Hypothalamus (tissue), 51 donors: ENCODE data around the gene KIAA1210.

Experiments used
- DNase-seq, 51 donors: peaks; one replicate each; lab custom pipeline; 2025; lab: John Stamatoyannopoulos, UW

Gene KIAA1210

GRCh38 chrX:119093991-119094735 lies 33.4 kb downstream of the KIAA1210 start:
- DNase-seq: no peak

GRCh38 chrX:119090627-119091026 lies 37.0 kb downstream of the KIAA1210 start:
- DNase-seq: no peak

- peak in 1 of 51 donors; percentile 0 for DNase-seq
Measured at GRCh38 chrX:119089619-119090018, 38.0 kb downstream of the KIAA1210 start.

GRCh38 chrX:119087121-119087520 lies 40.5 kb downstream of the KIAA1210 start:
- DNase-seq: no peak

- DNase-seq: no peak
Measured at GRCh38 chrX:119084766-119085165, 42.8 kb downstream of the KIAA1210 start.

- DNase-seq: no peak
Measured at GRCh38 chrX:119082278-119082677, 45.3 kb downstream of the KIAA1210 start.

GRCh38 chrX:119075270-119076025 lies 52.2 kb downstream of the KIAA1210 start:
- DNase-seq: no peak

GRCh38 chrX:119073911-119074310 lies 53.7 kb downstream of the KIAA1210 start:
- DNase-seq: no peak

- no peak for DNase-seq
Measured at GRCh38 chrX:119073200-119073905, 54.3 kb downstream of the KIAA1210 start.

GRCh38 chrX:119072744-119073143 lies 54.9 kb downstream of the KIAA1210 start, which contains the start of gene CT47C1:
TSS of gene CT47C1 (plus strand) at chrX:119072993. CDS start at chrX:119073226, 233 bp downstream.
- no peak for DNase-seq

- DNase-seq: no peak
Measured at GRCh38 chrX:119071381-119071780, 56.2 kb downstream of the KIAA1210 start.

GRCh38 chrX:119069762-119070161 lies 57.9 kb downstream of the KIAA1210 start:
- no peak for DNase-seq

- no peak for DNase-seq
Measured at GRCh38 chrX:119069128-119069527, 58.5 kb downstream of the KIAA1210 start.

GRCh38 chrX:119067023-119067739 lies 60.4 kb downstream of the KIAA1210 start:
- DNase-seq: peak in 34 of 51 donors; percentile 0 to 47 (median 12)

GRCh38 chrX:119063428-119063827 lies 64.2 kb downstream of the KIAA1210 start:
- DNase-seq: no peak

- DNase-seq: no peak
Measured at GRCh38 chrX:119062750-119063374, 64.8 kb downstream of the KIAA1210 start.

- no peak for DNase-seq
Measured at GRCh38 chrX:119055687-119056086, 71.9 kb downstream of the KIAA1210 start.

- DNase-seq: no peak
Measured at GRCh38 chrX:119045884-119046283, 81.7 kb downstream of the KIAA1210 start.

- no peak for DNase-seq
Measured at GRCh38 chrX:119042996-119043395, 84.6 kb downstream of the KIAA1210 start.

- no peak for DNase-seq
Measured at GRCh38 chrX:119042040-119042439, 85.6 kb downstream of the KIAA1210 start.
